Transverse colon (tissue), 4 donors: ENCODE results near the gene DRP2.

ENCODE experiments used
- POLR2A ChIP-seq: fragments of 450-650 bp; IDR thresholded peaks from one replicate; pipeline ENCODE4 v1.6.1; 2016; ENCODE audit warnings: antibody characterized with exemption, mild to moderate bottlenecking, moderate library complexity
- POLR2AphosphoS5 ChIP-seq, 3 donors: sonication (generic); formaldehyde crosslinking; IDR thresholded peaks; one replicate each; pipeline ENCODE4 v1.6.1; 2016; ENCODE audit warnings: antibody characterized with exemption in 3 of 3
- TF ChIP-seq, protein P1 (sequence below), 5 experiments: fragments of 200-600 bp in 3 of 5; fragments of 450-650 bp in 2 of 5; sonication (generic) in 3 of 5; IDR thresholded peaks; 1 replicate in 2 of 5; 2 replicates in 3 of 5; pipeline ENCODE4 v1.5.1; 2016 to 2017; ENCODE audit warnings: antibody characterized with exemption in 5 of 5, inconsistent platforms in 3 of 5, mild to moderate bottlenecking in 2 of 5, moderate library complexity in 1 of 5

DNA sequence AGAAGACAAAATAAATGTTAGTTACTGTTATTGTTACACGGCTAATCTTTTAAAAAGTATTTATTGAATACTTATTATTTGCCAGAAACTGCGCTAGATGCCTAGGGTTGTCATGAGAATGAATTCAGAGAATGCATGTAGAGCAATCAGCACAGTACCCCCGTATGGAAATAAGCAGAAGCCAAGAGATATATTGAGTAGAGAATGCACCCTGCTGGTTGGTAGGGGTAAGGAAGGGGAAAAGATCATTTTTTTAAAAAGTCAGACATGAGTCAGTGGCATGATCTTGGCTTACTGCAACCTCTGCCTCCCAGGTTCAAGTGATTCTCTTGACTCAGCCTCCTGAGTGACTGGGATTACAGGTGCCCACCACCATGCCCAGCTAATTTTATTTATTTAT lies 13.1 kb upstream of the DRP2 start:
- TF ChIP-seq, protein P1, sequence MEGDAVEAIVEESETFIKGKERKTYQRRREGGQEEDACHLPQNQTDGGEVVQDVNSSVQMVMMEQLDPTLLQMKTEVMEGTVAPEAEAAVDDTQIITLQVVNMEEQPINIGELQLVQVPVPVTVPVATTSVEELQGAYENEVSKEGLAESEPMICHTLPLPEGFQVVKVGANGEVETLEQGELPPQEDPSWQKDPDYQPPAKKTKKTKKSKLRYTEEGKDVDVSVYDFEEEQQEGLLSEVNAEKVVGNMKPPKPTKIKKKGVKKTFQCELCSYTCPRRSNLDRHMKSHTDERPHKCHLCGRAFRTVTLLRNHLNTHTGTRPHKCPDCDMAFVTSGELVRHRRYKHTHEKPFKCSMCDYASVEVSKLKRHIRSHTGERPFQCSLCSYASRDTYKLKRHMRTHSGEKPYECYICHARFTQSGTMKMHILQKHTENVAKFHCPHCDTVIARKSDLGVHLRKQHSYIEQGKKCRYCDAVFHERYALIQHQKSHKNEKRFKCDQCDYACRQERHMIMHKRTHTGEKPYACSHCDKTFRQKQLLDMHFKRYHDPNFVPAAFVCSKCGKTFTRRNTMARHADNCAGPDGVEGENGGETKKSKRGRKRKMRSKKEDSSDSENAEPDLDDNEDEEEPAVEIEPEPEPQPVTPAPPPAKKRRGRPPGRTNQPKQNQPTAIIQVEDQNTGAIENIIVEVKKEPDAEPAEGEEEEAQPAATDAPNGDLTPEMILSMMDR (IDR thresholded peaks at IDR 0.05): peak in 4 of 5 experiments; percentile 21 to 37 (median 31)
- no peak for TF ChIP-seq POLR2AphosphoS5 (IDR thresholded peaks at IDR 0.05)
- no peak for TF ChIP-seq POLR2A
